HG03342 (cell line): ENCODE measurements around the gene C17orf107.
"Not testable (repeated sequence)": the region's sequence is repeated elsewhere in the genome, so short reads cannot be mapped to it uniquely, and the experiment has no call there.

ENCODE experiments used
- ATAC-seq: cut with Tn5 transposase; IDR thresholded peaks from one replicate; pipeline ENCODE4 v1.9.1; 2021; ENCODE audit warnings: mild to moderate bottlenecking, moderate library complexity; ENCODE audit not compliant: unreplicated experiment

Gene C17orf107

GRCh38 chr17:4899341-4900230, at the start of gene C17orf107:
TSS of gene C17orf107 (plus strand) at chr17:4899536. CDS start at chr17:4899763, 227 bp downstream.
- peak; percentile 33 for ATAC-seq

- no peak for ATAC-seq
Measured at GRCh38 chr17:4850246-4850645, 49.1 kb upstream of the C17orf107 start.

- no peak for ATAC-seq
Measured at GRCh38 chr17:4851084-4851483, 48.3 kb upstream of the C17orf107 start.

DNA sequence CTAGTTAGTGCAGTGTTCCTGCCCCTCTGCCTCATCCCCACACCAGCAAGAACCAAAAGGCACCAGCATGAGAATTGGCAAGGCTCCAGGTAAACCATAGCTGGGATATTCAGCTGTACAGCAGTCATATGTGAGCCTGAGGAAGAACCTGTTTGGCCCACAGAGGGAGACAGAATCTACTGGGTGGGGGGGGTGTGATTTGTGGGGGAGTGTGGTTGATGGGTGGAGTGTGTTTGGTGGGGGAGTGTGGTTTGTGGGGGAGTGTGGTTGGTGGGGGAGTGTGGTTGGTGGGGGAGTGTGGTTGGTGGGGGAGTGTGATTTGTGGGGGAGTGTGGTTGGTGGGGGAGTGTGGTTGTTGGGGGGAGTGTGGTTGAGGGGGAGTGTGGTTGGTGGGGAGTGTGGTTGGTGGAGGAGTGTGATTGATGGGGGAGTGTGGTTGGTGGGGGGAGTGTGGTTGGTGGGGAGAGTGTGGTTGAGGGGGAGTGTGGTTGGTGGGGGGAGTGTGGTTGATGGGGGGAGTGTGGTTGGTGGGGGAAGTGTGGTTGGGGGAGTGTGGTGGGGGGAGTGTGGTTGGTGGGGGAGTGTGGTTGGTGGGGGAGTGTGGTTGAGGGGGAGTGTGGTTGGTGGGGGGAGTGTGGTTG, 46.6 kb upstream of the C17orf107 start:
- ATAC-seq = no peak

- ATAC-seq = no peak
Measured at GRCh38 chr17:4853208-4853671, 46.1 kb upstream of the C17orf107 start.

- no peak for ATAC-seq
Measured at GRCh38 chr17:4854111-4854681, 45.1 kb upstream of the C17orf107 start.

DNA sequence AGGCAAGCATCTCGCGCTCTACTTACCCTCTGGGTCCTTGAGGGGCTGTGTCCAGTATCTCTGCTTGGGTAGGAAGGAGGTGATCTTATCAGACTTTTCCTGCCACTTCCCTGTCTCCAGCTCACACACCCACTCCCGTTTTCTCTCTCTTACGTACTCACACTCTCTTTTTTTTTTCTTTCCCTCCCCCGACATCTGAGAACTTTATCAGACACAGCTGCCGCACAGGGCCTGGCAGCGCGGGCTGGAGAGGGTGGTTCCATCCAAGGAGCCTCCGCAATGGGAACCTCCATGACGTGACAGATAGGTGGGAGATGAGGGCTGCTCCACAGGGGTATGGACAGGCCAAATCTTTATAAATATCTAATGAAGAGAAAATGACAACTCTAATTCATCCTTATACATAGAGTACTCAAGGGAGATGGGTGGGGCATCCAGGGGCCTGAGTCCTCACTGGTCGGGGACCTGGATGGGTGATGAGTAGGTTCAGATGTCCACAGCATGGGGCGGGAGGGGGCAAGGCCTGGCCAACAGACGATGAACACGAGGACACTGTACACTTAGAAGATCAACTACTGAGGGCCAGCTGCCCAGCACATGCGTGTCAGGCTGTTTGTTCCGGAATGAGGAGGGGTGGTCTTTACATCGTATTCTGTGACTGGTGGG, 42.9 kb upstream of the C17orf107 start:
- no peak for ATAC-seq

GRCh38 chr17:4856937-4857314, 42.4 kb upstream of the C17orf107 start:
- no peak for ATAC-seq

DNA sequence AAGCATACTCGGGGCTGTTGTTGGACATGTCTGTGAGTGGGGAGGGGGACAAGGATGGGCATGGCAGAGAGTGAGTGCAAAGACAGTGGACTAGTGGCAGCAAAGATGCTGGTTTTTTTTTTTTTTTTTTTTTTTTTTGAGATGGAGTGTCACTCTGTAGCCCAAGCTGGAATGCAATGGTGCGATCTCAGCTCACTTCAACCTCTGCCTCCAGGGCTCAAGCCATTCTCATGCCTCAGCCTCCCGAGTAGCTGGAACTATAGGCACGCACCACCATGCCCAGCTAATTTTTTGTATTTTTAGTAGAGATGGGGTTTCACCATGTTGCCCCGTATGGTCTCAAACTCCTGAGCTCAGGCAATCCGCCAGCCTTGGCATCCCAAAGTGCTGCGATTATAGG, 42.0 kb upstream of the C17orf107 start:
- not testable (repeated sequence) for ATAC-seq

DNA sequence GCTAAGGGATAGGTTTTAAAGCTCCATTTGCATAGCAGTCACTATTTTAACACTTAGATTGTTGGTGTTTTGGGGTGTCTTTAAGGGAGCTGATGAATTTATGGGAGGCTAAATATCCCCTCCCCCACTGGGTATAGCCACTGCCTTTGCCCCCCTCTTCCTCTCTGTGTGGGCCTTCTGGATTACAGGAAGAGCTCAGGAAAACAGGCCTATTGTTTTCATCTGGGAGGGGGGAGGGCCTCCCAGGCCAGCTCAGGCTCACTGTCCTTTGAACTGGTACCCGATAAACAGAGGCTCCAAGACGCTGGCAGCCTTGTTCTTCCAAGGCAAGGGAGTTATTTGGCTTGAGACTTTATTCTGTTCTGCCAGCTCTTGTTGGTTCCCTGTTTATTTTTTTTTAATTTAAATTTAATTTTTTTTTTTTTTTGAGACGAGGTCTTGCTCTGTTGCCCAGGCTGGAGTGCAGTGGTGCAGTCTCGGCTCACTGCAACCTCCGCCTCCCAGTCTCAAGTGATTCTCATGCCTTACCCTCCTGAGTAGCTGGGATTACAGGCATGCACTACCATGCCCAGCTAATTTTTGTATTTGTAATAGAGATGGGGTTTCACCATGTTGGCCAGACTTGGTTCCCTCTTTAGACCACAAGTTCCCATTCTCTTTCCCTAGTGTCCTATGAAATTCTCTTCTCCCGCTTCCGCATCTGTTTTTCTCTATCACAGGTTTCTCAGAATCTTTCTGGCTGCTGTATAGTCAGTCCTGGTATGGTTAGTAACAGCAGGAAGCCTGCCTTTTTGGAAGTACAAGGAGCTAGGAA, 41.1 kb upstream of the C17orf107 start:
- no peak for ATAC-seq

- ATAC-seq = no peak
Measured at GRCh38 chr17:4858882-4859260, 40.5 kb upstream of the C17orf107 start.

GRCh38 chr17:4859816-4860625, 39.3 kb upstream of the C17orf107 start:
- ATAC-seq = no peak

DNA sequence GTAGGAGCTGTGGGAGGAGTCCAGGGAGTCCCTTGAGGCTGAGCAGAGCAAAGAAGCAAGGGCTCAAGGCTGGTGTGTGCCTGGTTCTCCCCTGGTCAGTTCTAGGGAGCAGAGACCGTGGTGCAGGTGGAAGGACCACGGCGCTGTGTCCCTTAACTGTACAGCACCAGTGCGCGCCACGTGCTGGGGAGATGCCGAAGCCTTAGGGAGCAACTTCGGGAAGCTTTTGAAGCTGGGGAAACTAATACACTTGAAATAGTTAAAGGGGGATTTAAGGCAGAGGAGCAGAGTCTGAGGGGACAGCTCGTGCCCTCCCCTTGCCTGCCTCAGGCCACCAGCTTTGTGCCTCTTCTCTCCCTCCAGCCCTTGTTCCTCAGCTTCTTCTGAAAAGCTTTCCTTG, 38.7 kb upstream of the C17orf107 start:
- no peak for ATAC-seq

DNA sequence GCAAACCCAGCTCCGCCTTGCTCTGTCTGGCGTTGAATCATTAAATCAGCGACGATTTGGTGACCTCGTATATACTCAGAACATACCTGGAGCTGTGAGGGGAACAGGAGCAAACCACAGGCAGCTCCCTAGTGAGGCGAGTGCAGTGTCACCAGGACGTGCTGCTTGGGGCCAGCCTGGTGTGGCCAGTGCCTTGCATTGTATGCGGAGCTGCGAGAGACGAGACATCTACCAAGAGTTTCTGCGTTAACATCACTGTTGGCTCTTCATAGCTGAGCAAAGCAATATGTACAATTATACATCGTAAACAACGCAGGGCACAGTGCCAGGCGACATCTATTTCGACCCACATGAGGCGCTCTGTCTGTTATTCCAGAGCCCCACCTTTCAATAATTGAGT, 38.3 kb upstream of the C17orf107 start:
- ATAC-seq = no peak

DNA sequence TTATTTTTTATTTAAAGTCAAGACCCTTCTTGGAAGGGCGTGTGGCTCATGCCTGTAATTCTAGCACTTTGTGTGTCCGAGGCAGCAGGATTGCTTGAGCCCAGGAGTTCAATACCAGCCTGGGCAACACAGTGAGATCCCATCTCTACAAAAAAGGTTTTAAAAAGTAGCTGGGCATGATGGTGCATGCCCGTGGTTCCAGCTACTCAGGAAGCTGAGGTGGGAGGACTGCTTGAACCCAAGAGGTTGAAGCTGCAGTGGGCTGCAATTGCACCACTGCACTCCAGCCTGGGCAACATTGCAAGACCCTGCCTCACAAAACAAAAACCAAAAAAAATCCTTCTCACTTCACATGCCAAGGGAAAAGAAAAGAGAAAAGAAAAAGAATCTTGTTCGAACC, 36.6 kb upstream of the C17orf107 start:
- ATAC-seq = no peak

GRCh38 chr17:4863321-4863720, 36.0 kb upstream of the C17orf107 start:
- no peak for ATAC-seq

DNA sequence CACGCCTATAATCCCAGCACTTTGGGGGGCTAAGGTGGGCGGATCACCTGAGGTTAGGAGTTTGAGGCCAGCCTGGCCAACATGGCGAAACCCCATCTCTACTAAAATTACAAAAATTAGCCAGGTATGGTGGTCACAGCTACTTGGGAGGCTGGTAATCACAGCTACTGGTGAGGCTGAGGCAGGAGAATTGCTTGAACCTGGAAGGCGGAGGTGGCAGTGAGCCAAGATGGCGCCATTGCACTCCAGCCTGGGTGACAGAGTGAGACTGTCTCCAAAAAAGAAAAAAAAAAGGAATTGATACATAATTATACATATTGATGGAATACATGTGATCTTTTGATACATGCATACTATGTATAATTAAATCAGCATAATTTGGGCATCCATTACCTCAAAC, 31.8 kb upstream of the C17orf107 start:
- ATAC-seq = not testable (repeated sequence)

DNA sequence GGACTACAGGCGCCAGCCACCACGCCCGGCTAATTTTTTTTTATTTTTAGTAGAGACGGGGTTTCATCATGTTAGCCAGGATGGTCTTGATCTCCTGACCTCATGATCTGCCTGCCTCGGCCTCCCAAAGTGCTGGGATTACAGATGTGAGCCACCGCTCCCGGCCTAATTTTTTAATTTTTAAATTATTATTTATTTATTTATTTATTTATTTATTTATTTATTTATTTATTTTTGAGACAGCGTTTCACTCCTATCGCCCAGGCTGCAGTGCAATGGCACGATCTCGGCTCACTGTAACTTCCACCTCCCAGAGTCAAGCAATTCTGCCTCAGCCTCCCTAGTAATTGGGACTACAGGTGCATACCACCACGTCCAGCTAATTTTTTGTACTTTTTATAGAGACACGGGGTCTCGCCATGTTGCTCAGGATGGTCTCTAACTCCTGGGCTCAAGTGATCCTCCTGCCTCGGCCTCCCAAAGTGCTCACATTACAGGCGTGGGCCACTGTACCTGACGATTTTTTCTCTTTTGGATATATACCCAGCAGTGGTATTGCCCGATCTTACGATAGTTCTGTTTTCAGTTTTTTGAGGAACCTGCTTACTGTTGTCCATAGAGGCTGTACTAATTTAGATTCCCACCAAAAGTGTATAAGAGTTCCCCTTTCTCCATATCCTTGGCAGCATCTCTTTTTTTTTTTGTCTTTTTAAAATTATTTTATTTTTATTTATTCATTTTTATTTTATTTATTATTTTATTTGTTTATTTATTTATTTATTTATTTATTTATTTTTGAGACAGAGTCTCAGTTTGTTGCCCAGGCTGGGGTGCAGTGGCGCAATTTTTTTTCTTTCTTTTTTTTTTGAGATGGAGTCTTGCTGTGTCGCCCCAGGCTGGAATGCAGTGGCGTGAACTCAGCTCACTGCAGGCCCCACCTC, 30.0 kb upstream of the C17orf107 start:
- not testable (repeated sequence) for ATAC-seq

- no peak for ATAC-seq
Measured at GRCh38 chr17:4870855-4871254, 28.5 kb upstream of the C17orf107 start.
